ENCODE measurements around the gene ZSCAN21.

GRCh38 chr7:100029596-100029995 is 20.0 kb upstream of the ZSCAN21 start:
- TF ChIP-seq POLR2A (IDR thresholded peaks at IDR 0.05; ENCODE audit: low read depth, low read length) (no peak), CTCF (IDR thresholded peaks at IDR 0.05; ENCODE audit: extremely low read depth in 1 of 2, insufficient read depth in 1 of 2, low read depth in 1 of 2, low read length in 2 of 2) (no peak), MAX (IDR thresholded peaks at IDR 0.05; ENCODE audit: insufficient read depth, insufficient read length) (no peak), POLR2AphosphoS5 (IDR thresholded peaks at IDR 0.05; ENCODE audit: insufficient read depth, low read depth, low read length) (no peak), JUN (IDR thresholded peaks at IDR 0.05; ENCODE audit: borderline replicate concordance, insufficient read depth, insufficient read length, low read depth) (no peak), GATA2 (IDR thresholded peaks at IDR 0.05; ENCODE audit: insufficient read depth, insufficient read length, low read depth, low read length) (no peak), EZH2 (IDR thresholded peaks at IDR 0.05; ENCODE audit: borderline replicate concordance, low read depth, low read length, severe bottlenecking) (no peak), MYC (IDR thresholded peaks at IDR 0.05; ENCODE audit: low read depth, low read length) (no peak), FOS (IDR thresholded peaks at IDR 0.05; ENCODE audit: borderline replicate concordance, insufficient read depth, low read length) (no peak)
